GM23338 (cell line): ENCODE measurements around the gene SSBP2. TPM values are rescaled to one million over a fixed set of nuclear protein-coding genes. Genes with fewer than 3 reads are reported as not detected.

ENCODE experiments used
- ATAC-seq: fragments of 200-7000 bp; cut with Tn5 transposase; 3 replicates; pipeline ENCODE4 v1.9.1; 2020
- DNase-seq: peaks from one replicate; pipeline ENCODE4 v3.0.0-alpha.2; 2015; ENCODE audit warnings: low spot score
- H2AFZ ChIP-seq: fragments of 200-600 bp; sonication (generic); 2 replicates; pipeline ENCODE4 v1.8.0; 2016; ENCODE audit warnings: antibody characterized with exemption, mild to moderate bottlenecking, moderate library complexity
- H3F3A ChIP-seq: fragments of 200-600 bp; sonication (generic); replicated peaks from 2 replicates; pipeline ENCODE4 v1.8.0; 2017; ENCODE audit warnings: antibody characterized with exemption, mixed run types, low read depth
- H3K27ac ChIP-seq: fragments of 200-600 bp; sonication (generic); 2 replicates; pipeline ENCODE4 v1.6.1; 2016; ENCODE audit warnings: low read depth
- H3K27me3 ChIP-seq: fragments of 200-600 bp; sonication (generic); 2 replicates; pipeline ENCODE4 v1.8.0; 2016; ENCODE audit warnings: mild to moderate bottlenecking, mixed run types, moderate library complexity; ENCODE audit not compliant: insufficient read depth
- H3K36me3 ChIP-seq: fragments of 200-600 bp; sonication (generic); 2 replicates; pipeline ENCODE4 v1.8.0; 2016; ENCODE audit warnings: mild to moderate bottlenecking; ENCODE audit not compliant: insufficient read depth
- H3K4me1 ChIP-seq: fragments of 200-600 bp; sonication (generic); 2 replicates; pipeline ENCODE4 v1.8.0; 2016; ENCODE audit warnings: mild to moderate bottlenecking, moderate library complexity; ENCODE audit not compliant: insufficient read depth
- H3K4me2 ChIP-seq: fragments of 200-600 bp; sonication (generic); 2 replicates; pipeline ENCODE4 v1.7.1; 2017; ENCODE audit warnings: mixed run types
- H3K4me3 ChIP-seq: fragments of 200-600 bp; sonication (generic); 2 replicates; pipeline ENCODE4 v1.6.1; 2016; ENCODE audit warnings: mixed run types
- H3K79me2 ChIP-seq: fragments of 200-600 bp; sonication (generic); replicated peaks from 2 replicates; pipeline ENCODE4 v1.8.0; 2017; ENCODE audit warnings: mild to moderate bottlenecking; ENCODE audit not compliant: insufficient read depth
- H3K9me2 ChIP-seq: fragments of 200-600 bp; sonication (generic); 2 replicates; pipeline ENCODE4 v1.8.0; 2017; ENCODE audit not compliant: insufficient read depth
- H4K20me1 ChIP-seq: fragments of 200-600 bp; sonication (generic); replicated peaks from 2 replicates; pipeline ENCODE4 v1.8.0; 2017; ENCODE audit warnings: mild to moderate bottlenecking; ENCODE audit not compliant: insufficient read depth
- H3K27ac Mint-ChIP-seq: 2 replicates; pipeline ENCODE4 v1.8.0; 2020; ENCODE audit warnings: inconsistent platforms, mild to moderate bottlenecking, moderate library complexity, mixed read lengths
- H3K27me3 Mint-ChIP-seq: 3 replicates; pipeline ENCODE4 v1.8.0; 2022; ENCODE audit warnings: low read depth, mild to moderate bottlenecking, moderate library complexity, mixed read lengths, inconsistent platforms; ENCODE audit not compliant: insufficient read depth, poor library complexity
- H3K36me3 Mint-ChIP-seq: 3 replicates; pipeline ENCODE4 v1.8.0; 2021; ENCODE audit warnings: low read depth, mild to moderate bottlenecking, inconsistent platforms, moderate library complexity, mixed read lengths
- H3K4me1 Mint-ChIP-seq: 3 replicates; pipeline ENCODE4 v1.8.0; 2020; ENCODE audit warnings: mild to moderate bottlenecking, inconsistent platforms, mixed read lengths
- H3K4me3 Mint-ChIP-seq: 3 replicates; pipeline ENCODE4 v1.8.0; 2021; ENCODE audit warnings: moderate library complexity, mild to moderate bottlenecking, inconsistent platforms, mixed read lengths
- H3K9me3 Mint-ChIP-seq: 3 replicates; pipeline ENCODE4 v1.8.0; 2020; ENCODE audit warnings: moderate library complexity, mild to moderate bottlenecking, inconsistent platforms, mixed read lengths
- CREB1 ChIP-seq: fragments of 250-450 bp; sonication (Bioruptor Pico); IDR thresholded peaks from 2 replicates; pipeline ENCODE4 v1.5.0; 2020; ENCODE audit warnings: low read depth, mild to moderate bottlenecking, moderate library complexity
- EZH2 ChIP-seq: fragments of 200-600 bp; sonication (generic); IDR thresholded peaks from one replicate; pipeline ENCODE4 v1.8.0; 2017; ENCODE audit warnings: antibody characterized with exemption, mild to moderate bottlenecking, low read depth; ENCODE audit not compliant: unreplicated experiment
- ZNF114 ChIP-seq: fragments of 250-450 bp; sonication (Bioruptor Pico); IDR thresholded peaks from 2 replicates; pipeline ENCODE4 v1.5.0; 2020; ENCODE audit warnings: mild to moderate bottlenecking, moderate library complexity
- ZNF331 ChIP-seq: fragments of 250-450 bp; sonication (Bioruptor Pico); IDR thresholded peaks from 2 replicates; pipeline ENCODE4 v1.5.0; 2020; ENCODE audit warnings: low read depth, mild to moderate bottlenecking, moderate library complexity
- ZNF462 ChIP-seq: fragments of 250-450 bp; sonication (Bioruptor Pico); IDR thresholded peaks from 2 replicates; pipeline ENCODE4 v1.5.0; 2020; ENCODE audit warnings: mild to moderate bottlenecking, moderate library complexity
- polyA plus RNA-seq: library from polyadenylated mRNA; unstranded; fragments of >200 nt; fragmentation: Nextera tagmentation; extraction: Ambion mirVana; gene quantifications from 2 replicates; pipeline ENCODE4 v1.2.1, GENCODE V29; 2016
- total RNA-seq: library from RNA; depleted of rRNA; stranded (reverse); fragments of >200 nt; shearing (Covaris generic); gene quantifications from 2 replicates; pipeline ENCODE4 v1.2.3, GENCODE V29; 2014

Gene SSBP2
- total and polyA plus RNA-seq, 2 experiments from 2014 or later: 21.5 to 24.7 TPM

GRCh38 chr5:81405126-81405891, 345.6 kb downstream of the SSBP2 start (continued):
- TF ChIP-seq ZNF462 (CRISPR knock-in tag): no peak
- TF ChIP-seq ZNF331 (CRISPR knock-in tag): no peak
- no peak for TF ChIP-seq ZNF114 (CRISPR knock-in tag)
- TF ChIP-seq EZH2: no peak
- no peak for TF ChIP-seq CREB1 (CRISPR knock-in tag)

GRCh38 chr5:81402192-81402930, 348.5 kb downstream of the SSBP2 start:
- Histone ChIP-seq H3K27ac (no peak overlapping the region), H3K4me1 (no peaks in the 10 kb centered on the region), H3K79me2 (no peaks in the 10 kb centered on the region), H3K4me2 (no peak overlapping the region), H4K20me1 (no peaks in the 10 kb centered on the region), H2AFZ (no peak overlapping the region), H3K36me3 (no peaks in the 10 kb centered on the region), H3K27me3 (no peaks in the 10 kb centered on the region), H3F3A (no peaks in the 10 kb centered on the region), H3K9me2 (no peaks in the 10 kb centered on the region), H3K4me3 (no peak overlapping the region)
- peaks cover 3% of the 10 kb centered on the region; the same call in 2 of the 3 replicates for H3K4me1 Mint-ChIP-seq
- no peaks in the 10 kb centered on the region for H3K9me3 Mint-ChIP-seq
- ATAC-seq: no peak
- H3K4me3 Mint-ChIP-seq: no peak overlapping the region
- H3K27ac Mint-ChIP-seq: no peak overlapping the region
- H3K36me3 Mint-ChIP-seq: no peaks in the 10 kb centered on the region
- DNase-seq: no peak
- H3K27me3 Mint-ChIP-seq: no peaks in the 10 kb centered on the region
- TF ChIP-seq ZNF114 (CRISPR knock-in tag): no peak
- TF ChIP-seq ZNF331 (CRISPR knock-in tag): no peak
- TF ChIP-seq EZH2: no peak
- no peak for TF ChIP-seq ZNF462 (CRISPR knock-in tag)
- TF ChIP-seq CREB1 (CRISPR knock-in tag): no peak
